HG03159 (cell line): ENCODE measurements around the gene TM9SF1.

Source experiments
- ATAC-seq: cut with Tn5 transposase; IDR thresholded peaks from one replicate; pipeline ENCODE4 v1.9.1; 2021; ENCODE audit warnings: mild to moderate bottlenecking, moderate library complexity; ENCODE audit not compliant: unreplicated experiment

Gene TM9SF1

DNA sequence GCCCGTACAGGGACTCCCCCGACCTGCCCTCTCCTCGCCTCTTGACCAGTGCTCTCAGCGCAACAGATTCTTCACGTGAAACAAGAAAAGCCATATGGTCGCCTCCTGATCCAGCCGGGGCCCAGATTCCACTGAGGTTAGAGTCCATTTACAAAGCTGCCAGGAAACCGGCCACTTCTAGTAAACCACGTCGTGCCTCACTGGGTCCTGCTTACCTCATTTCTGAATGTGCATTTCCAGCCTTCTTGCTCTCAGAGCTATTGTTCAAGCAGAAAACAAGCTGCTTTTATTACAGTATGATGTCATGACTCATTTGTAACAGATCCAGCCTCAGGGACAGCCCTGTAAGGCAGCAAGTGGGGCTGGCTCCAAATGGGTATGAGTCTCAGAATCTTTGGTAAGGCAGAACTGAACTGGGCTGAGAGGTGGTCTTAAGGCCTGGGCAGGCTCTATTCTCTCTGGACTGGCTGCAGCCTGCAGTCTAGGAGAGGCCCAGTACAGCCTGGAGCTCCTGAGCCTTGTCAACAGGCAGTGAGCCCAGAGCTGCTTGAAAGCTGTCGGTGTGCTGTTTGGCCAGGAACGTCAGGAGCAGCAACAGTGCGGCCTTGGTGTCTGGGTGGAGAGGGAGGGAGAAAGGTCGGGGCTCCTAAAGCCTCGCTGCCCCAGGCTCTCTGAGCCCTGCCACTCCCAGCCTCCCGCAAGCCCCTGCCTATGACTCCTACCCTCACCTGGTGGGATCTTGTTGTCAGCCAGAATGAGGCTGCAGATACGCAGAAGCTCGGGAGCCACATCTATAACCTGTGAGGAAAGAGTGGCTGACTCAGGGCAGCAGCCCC is 15.1 kb downstream of the TM9SF1 start:
- no peak for ATAC-seq

DNA sequence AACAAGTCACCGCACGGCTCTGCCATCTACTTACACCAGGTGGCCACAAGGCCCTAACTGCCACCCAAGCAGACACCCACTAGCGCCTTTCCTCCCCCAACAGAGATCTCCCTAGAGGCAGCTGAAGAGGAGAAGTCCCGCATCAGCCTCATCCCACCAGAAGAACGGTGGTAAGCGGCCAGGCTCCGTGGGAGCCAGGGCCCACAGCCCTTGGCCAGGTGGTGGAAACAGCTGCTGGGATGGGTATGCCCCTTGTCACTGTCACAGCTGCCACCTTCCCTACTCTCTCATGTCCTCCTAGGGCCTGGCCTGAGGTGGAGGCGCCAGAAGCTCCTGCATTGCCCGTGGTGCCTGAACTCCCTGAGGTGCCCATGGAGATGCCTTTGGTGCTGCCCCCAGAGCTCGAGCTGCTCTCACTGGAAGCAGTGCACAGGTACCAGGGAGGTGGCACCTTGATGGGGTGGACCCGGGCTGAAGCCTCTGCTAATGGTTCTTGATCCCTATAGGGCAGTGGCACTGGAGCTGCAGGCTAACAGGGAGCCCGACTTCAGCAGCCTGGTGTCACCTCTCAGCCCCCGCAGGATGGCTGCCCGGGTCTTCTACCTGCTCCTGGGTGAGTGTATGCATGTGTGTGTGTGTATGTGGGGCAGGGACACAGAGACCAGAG is 15.8 kb downstream of the TM9SF1 start:
- no peak for ATAC-seq

DNA sequence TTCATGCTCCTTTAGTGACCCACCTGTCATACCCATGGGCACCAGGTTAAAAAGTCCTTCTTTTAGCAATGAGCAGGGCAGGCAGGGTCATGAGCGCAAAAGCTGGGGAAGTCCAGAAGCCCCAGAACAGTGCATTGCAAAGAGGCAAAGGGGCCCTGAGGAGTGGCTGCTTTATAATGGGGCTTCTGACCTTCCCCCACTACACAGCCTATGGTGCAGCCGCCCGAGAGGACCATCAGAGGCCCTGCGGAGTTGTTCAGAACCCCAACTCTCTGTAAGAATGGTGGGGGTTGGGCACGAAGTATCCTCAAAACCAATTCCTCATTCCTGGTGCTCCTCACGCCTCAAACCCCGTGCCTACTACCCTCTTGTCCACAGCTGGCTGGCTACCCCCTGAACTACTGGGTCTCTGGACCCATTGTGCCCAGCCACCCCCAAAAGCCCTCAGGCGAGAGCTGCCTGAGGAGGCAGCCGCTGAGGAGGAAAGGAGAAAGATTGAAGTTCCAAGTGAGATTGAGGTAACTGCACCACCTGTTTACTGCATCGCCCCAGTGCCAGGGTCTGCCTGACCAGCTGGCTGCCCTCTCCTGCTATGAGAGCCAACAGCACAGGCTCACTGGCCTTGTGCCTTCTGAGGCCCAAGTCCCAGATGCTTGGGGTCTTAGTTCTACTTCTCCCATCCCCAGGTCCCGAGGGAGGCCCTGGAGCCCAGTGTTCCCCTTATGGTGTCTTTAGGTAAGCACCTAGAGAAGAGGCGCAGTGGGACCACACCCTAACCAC is 16.7 kb downstream of the TM9SF1 start:
- no peak for ATAC-seq

DNA sequence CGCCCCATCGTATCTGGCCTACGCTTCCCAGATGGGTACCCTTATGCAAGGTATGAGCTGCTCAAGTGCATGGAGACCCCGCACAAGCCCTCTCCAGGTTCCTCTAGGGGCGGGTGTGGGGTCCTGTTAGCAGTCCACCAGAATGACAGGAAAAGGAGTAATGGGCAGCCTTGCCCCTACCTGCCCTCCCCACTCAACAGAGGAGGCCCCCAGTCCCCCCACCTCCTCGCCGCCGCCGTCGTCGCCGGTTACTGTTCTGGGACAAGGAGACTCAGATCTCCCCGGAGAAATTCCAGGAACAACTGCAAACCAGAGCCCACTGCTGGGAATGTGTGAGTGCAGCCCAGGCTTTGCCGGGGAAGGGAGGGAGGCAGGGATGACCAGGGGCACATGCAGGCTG is 17.4 kb downstream of the TM9SF1 start:
- no peak for ATAC-seq

DNA sequence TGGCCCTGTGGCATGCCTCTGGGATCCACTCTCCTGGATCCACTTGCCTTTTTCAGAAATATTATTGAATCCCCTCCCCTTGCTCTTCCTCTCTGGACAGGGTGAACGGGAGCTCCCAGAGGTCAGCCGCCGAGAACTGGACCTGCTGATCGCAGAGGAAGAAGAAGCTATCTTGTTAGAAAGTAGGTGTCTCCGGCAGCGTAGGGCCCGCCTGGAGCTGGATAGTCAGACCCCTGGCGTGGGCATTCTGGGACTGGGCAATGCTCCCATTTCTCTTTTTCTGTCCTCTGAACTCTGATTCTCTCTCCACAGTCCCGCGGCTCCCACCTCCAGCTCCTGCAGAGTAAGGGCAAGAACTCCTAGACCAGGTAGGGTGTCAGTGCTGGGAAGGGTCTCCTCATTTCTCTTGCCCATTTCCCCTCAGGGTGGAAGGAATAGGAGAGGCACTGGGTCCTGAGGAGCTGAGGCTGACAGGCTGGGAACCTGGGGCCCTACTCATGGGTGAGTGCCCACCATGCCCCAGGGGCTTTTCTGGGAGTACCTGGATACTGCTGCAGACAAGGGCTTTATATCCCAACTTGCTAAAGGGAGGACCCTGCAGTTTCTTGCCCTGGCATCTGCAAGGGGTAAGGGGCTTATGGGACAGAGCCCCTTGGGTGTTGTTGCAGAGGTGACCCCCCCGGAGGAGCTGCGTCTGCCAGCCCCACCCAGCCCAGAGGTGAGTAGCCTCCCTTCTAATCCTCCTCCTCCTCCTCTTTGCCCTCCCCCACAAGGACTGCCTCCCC is 18.0 kb downstream of the TM9SF1 start:
- no peak for ATAC-seq

DNA sequence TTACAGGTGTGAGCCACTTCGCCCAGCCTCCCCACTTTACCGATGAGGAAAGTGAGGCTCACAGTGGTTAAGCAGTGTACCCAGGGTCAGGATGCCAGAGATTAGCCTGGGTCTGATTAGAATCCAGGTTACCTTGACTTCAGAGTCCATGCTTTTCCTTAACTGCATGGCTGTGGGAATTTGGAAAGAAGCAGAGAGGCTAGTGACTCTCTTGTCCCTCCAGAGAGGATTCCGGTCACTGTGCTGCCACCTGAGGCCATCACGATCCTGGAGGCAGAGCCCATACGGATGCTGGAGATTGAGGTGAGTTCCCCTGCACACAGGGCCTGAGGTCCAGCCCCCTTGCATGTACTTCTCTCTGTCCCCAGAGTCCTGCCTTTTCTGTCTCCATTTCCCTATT is 18.6 kb downstream of the TM9SF1 start:
- no peak for ATAC-seq

DNA sequence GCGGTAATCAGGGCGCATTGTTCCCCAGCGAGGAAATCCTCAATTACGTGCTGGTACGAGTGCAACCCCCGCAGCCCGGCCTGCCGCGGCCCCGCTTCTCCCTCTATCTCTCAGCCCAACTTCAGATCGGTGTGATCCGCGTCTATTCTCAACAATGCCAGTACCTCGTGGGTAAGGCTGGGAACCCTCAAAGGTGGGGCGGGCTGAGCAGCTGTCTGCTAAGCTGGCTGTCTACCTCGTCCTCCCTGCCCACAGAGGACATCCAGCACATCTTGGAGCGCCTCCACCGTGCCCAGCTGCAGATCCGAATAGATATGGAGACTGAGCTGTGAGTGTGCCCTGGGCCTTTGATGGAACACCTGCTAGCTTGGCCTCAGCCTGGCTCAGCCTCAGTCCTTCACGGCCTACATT is 22.4 kb downstream of the TM9SF1 start:
- ATAC-seq, result no peak

DNA sequence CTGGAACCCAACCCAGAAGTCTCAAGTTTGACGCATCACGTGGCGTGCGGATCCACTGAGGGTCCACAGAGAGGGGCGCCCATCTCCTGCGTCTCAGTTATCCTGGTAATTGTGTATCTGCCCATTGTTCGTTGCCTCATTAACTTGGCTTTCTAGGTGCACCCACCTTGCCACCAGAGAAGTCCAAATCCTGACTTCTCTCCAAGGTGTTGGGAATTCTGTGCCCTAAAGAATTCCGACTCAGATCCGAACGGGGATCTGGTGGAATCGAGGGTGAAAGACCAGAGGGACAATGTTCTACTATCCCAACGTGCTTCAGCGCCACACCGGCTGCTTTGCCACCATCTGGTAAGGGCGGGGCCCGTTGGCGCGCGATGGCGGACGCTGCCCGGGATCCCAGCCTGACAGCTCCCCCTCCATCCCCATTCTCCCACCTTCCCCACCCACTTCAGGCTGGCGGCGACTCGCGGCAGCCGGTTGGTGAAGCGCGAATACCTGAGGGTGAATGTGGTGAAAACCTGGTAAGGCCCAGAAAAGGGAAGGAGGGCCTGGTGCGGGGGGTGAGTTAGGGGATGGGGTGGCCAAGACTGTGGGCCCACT is 22.9 kb downstream of the TM9SF1 start:
- no peak for ATAC-seq

DNA sequence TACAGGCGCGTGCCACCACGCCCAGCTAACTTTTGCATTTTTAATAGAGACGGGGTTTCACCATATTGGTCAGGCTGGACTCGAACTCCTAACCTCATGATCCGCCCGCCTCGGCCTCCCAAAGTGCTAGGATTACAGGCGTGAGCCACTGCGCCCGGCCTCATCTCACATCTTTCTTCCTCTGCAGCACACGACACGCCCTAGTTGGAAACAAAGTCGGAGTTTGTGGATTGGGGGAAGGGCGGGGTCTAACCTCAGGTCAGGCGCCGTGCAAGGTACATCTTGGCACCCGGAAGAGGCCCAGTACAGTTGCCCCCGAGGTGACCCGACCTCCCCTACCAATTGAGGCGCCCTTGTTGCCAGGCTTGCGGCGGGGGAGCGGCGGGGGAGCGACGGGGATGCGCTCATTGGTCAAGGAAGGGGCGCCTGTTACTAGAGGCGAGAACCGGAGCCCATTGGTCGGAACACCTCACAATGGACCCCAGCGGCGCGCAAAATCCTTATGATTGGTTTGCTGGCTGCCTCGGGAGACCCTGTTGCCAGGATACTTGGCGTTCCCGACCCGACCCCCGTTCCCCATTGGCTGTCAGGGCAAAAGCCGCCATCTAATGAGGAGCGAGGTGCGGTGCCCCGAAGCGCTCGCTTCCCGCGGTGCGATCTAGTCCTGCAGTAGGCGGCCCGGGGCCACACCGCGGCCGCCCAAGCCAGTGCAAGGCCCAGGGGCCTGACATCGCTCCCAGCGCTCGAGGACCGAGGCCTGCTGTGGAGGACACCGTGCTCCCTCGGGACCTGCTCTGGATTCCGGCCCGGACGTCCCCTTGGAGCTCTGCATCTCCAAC is 23.6 kb downstream of the TM9SF1 start, which contains the start of gene REC8:
TSS of gene REC8 (plus strand) at position 659 of the 839 bp plus-strand sequence. CDS start 473 bp downstream, outside the sequence.
- ATAC-seq, result peak; percentile 80

DNA sequence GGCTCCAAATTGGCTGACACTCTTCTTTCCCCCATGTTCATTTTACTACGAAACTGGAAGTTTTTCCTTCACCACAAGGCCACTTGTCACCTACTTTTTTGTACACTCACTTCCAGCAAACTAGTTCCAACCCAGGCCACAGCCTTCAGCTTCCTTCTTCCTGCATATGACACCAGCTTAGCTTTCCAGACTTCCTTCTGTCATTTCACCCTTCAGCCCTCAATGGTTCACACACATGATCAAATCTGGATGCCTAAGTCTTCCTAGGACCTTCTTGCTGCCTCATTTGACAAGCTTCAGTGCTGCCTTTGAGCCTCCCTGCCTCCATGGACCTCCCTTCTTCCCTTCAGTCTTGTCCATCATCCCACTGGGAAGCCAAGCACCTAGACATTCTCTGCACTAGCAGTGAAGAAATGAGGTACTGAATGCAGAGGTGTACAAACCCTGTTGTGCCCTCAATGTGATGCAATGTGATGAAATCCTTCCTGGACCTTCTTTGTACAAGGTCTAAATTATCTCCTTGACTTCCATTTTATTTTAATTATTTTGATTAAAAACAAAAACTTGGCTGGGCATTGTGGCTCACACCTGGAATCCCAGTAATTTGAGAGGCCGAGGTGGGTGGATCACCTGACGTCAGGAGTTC is 27.6 kb downstream of the TM9SF1 start:
- no peak for ATAC-seq

DNA sequence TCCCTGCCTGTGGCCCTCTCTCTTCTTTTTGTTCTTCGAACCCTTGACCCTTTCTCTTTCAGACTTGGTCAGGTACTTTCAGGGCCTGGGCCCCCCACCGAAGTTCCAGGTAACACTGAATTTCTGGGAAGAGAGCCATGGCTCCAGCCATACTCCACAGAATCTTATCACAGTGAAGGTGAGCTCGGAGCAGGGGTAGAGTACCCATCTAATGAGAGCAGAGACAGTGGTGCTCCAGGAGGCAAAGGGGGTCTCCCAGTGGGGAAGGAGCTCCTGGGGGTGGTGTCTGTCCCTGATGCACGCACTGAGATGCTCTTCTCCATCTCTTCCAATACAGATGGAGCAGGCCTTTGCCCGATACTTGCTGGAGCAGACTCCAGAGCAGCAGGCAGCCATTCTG is 29.5 kb downstream of the TM9SF1 start:
- ATAC-seq, result no peak

DNA sequence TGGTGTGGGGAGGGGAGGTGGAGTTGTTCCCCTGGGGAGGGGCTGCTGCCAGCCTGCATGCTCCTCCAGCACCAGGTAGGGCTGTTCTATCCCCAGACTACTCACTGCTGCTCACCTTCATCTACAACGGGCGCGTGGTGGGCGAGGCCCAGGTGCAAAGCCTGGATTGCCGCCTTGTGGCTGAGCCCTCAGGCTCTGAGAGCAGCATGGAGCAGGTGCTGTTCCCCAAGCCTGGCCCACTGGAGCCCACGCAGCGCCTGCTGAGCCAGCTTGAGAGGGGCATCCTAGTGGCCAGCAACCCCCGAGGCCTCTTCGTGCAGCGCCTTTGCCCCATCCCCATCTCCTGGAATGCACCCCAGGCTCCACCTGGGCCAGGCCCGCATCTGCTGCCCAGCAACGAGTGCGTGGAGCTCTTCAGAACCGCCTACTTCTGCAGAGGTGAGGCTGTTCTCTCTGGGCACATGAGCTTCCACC is 30.7 kb downstream of the TM9SF1 start:
- ATAC-seq, result no peak

DNA sequence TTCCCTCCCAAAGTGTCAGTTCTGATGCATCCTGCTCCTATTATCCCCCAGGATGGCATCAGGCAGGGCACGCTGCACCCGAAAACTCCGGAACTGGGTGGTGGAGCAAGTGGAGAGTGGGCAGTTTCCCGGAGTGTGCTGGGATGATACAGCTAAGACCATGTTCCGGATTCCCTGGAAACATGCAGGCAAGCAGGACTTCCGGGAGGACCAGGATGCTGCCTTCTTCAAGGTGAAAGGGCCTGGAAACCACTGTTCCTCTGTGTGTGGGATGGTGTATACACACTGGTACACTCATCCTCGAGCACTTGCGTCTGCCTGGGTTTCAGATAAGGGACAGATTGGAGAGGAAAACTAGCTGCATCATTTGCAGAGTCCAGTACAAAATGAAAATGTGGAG is 33.1 kb downstream of the TM9SF1 start:
- ATAC-seq, result no peak

DNA sequence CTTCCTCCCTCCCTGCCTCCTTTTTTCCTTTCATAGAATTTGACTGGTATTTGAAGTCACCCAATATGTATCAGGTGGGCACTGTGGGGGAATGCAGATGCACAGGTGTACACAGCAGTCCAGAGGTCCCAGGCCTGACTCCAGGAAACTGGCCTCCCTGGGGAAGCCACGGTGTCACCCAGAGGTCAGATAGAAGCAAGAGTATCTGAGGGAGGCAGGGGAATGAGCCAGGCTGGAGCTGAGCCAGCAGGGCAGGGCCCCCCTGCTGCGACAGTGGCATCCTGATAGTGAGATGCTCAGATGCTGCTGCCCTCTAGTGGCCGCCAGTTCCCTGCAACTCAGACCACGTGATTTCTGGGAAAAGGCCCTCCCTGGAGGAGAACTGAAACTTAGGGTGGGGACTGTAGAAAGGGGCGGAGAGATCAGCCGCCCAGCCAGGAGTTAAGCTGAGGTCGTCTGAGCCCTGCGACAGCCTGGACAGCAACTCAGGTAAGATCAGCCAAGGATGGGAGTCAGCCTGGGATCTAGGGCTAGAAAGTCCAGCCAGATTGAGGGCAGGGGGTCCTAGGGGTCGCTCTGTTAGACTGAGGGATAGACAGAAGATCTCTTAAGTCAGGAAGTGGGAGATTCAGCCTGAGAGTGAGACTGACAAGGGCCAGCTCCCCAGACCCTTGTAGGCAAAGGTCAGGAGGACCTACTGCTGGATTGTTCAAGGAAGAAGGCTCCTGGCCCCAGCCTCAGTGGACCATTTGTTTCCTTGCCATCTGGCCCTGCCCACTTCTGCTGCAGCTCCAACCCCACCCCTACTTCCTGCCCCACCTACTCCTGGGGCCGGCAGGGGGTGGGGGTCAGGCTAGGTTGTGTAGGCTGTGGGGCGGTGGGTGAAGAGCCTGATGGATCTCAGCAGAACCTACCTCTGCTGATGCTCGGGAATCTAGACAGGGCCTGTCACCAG is 34.1 kb downstream of the TM9SF1 start, which contains the start of gene IRF9:
TSS of gene IRF9 (plus strand) at position 416 of the 955 bp plus-strand sequence. CDS start 880 bp downstream, outside the sequence.
- peak; percentile 76 for ATAC-seq

DNA sequence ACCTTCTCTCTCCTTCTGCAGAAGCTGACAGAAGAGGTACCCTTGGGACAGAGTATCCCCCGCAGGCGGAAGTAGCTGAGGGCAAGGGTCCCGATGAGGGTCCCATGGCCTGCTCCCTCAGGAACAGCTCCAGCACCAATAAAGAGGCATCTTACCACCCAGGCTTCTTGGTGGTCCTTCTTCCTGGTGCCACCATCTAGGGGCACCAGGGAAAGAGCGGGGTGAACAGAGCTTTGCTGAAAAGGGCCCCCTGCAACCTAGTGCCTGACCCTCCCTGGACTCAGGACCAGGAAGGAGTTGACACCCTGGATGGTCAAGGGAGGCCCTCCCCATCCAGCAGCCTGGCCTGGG is 34.8 kb downstream of the TM9SF1 start:
- ATAC-seq, result no peak

DNA sequence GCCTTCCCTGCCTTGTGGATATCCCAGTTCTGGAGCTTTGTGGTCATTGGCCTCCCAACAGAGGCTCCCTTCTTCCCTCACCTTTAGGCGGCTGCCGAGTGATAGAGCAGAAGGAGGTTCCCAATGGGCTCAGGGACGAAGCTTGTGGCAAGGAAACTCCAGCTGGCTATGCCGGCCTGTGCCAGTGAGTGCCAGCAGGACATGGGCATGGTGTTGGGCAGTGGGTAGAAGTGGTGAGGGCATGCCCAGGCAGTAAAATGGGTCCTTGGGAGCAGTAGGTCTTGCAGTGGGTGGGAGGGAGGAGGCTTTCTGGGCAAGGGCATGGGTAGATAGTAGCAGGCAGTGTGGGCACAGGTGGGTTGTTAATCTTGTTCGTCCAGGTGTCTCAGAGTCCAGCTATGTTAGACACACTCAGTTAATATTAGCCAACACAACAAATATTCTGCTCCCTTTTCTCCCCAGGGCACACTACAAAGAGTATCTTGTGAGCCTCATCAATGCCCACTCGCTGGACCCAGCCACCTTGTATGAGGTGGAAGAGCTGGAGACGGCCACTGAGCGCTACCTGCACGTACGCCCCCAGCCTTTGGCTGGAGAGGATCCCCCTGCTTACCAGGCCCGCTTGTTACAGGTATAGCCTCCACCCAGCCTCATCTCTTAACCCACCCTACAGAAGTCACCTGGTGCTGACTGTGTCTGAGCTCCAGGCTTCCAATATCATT is 35.3 kb downstream of the TM9SF1 start:
- ATAC-seq, result no peak

DNA sequence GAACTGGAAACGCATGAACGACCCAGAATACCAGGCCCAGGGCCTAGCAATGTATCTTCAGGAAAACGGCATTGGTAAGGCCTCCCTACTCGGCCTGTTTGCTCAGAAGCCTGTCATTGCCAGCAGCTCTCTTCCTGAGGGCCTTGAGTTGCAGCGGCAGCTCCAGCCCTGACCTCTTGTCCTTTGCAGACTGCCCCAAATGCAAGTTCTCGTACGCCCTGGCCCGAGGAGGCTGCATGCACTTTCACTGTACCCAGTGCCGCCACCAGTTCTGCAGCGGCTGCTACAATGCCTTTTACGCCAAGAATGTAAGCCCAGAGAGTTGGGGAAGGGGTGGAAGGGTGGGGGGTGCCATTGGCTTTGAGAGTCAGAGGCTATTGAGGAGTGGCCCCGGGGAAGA is 37.9 kb downstream of the TM9SF1 start:
- ATAC-seq, result no peak
